GM21360 (cell line): ENCODE measurements around the gene KCNIP4.

ENCODE experiments used
- ATAC-seq: cut with Tn5 transposase; IDR thresholded peaks from one replicate; pipeline ENCODE4 v1.9.1; 2021; ENCODE audit warnings: mild to moderate bottlenecking, moderate library complexity; ENCODE audit not compliant: unreplicated experiment

The KCNIP4 gene

DNA sequence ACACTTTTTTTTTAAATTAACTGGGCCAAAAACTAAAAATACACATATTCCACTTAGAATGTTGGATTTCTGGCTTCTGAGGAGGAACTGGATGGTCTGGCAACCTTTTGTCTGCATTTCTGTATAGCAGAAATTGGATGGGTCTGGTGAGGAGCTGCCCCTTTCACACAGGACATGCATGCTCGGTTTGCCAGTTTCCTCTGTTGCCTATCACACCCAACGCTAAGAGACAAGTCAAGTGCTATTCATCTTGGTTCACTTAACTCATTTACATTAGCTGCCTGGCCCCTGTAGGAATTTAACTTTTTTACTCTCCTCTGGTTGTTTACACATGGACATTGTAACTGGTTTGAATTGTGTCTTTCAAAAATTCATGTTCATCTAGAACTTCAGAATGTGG, 1052.6 kb downstream of the KCNIP4 start:
- no peak for ATAC-seq

DNA sequence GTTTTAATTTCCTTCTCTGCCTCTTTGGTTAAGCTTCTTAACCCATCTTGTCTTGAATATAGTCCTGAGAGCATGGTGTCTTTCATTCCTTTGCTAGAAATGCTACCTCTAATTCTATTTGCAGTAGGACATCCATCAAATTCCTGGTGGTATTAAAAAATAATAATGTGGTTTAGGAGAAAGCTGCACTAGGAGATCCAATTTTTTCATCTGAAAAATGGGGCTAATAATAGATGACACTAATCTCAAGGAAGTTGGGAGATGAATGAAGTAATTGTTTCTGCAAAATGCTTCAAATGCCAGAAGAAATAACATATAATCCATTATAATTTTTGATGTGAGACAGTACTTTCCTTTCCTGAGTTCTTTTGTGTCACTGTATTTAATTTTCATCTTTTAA, 1053.4 kb downstream of the KCNIP4 start:
- no peak for ATAC-seq

DNA sequence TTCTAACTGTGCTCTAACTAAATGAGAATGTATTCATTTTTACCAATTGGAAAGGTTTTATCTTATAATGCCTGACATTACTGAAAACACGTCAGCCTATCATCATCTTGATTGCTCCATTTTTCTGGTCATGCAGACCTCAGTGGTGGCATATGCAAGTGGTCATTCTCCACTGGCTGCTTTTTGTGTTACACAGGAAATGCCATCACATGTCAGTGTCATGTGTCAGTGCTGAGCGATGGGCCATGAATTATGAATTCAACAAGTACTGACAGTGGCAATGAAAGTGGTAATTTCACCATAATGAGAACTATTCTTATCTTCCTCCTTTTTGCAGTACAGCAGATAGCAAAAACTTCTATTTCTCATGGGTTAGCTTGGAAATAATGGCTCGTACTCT, 1057.8 kb downstream of the KCNIP4 start:
- ATAC-seq, result no peak

DNA sequence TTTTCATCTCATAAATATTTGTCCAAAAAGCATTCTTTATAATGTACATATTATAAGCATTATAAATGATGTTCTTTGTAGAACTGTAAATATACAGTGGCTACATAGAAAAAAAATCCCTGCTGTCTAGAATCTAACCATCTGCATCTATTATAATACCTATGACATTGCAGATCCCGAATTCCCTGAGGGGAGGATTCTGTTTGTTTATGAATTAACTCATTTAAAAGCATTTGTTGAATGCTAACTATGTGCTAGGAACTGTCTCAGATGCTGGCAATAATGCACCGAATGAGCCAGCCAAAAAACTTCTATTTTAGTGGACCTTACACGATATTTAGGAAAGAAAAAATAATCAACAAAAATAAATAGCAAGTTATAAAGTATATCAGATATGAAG, 1058.7 kb downstream of the KCNIP4 start:
- ATAC-seq, result no peak

DNA sequence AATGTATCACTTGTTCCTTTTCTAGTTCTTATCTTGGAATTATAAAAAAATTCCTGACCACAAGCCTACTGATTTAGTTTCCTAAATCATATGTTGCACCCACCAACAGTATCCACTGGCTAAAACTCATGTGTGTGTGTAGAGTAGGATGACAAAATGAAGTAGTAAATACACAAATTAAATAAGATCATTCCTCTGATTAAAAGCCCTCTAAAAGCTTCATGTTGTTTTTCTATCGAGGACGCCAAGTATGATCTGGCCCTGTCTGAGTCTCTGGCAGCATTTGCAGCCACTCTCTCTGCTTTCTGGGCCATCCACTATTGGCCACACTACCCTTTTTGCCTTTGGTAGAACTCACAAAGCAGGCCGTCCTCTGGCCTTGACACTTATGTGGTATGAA, 1064.9 kb downstream of the KCNIP4 start:
- ATAC-seq, result no peak

DNA sequence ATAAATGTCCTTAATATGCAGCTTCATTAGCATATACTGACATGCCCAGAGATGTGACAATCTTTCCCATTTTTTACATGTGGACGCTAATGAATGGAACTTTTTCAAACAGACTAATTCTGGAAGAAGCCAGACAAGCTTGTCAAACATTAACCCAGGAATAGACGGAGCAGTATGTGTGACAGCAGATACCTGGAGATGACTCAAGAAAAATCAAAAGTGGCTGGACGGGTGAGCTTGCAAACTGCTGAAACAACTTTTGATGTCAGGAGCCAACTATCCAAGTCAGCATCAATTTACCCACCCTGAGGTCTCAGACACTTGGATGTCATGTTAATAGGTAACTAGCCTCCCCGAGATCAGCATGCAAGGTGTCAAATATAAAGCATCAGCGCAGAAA, 1065.3 kb downstream of the KCNIP4 start:
- ATAC-seq, result no peak

DNA sequence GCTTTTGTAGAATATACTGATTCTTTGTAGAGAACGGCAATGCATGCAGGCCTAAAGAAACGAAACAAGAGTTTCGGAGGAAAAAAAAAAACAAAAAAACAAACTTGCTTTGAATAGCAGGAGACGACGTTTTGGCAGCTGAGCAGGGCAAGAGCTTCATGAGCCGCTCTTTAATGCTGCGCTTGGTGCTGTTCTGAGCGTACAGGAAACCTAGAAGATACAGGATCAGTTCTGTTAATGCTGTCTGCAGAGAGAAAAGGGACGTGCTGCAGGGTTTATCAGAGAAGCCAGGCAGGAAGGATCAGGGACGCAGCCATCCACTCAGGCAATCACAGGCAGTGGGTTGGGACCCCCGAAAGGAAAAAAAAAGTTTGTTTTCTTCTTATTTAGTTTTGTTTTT, 1066.1 kb downstream of the KCNIP4 start:
- no peak for ATAC-seq

DNA sequence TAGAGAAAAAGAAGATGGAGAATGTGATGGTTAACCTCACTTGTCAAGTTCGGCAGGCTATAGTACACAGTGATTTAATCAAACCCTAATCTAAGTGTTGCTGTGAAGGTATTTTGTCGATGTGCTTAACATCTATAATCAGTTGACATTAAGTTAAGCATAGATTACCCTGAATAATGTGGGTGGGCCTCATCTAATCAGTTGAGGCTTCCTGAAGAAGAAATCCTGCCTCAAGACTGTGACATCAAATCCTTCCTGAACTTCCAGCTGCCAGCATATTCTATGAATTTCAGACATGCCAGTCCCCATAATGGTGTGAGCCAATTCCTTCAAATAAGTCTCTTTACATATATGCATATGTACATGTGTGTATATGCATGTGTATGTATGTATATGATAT, 1066.9 kb downstream of the KCNIP4 start:
- no peak for ATAC-seq

DNA sequence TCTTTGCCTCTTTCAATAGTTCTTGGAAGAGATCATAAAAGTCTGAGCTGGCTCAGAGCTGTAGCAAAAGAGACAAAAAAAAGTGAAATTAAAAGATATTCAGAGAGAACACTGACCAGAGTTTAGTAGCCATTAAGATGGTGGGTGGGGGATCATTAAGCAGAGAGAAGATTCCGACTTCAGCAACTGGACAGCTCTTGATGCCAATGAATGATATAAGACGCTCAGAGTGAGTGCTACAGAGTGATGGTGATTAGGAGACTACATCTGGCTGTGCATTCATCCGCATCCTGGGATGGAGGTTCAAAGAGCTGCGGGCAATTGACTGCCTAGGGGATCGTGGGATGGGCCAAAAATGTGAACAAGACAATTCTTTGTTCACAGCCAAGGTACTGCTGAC, 1069.8 kb downstream of the KCNIP4 start:
- no peak for ATAC-seq

DNA sequence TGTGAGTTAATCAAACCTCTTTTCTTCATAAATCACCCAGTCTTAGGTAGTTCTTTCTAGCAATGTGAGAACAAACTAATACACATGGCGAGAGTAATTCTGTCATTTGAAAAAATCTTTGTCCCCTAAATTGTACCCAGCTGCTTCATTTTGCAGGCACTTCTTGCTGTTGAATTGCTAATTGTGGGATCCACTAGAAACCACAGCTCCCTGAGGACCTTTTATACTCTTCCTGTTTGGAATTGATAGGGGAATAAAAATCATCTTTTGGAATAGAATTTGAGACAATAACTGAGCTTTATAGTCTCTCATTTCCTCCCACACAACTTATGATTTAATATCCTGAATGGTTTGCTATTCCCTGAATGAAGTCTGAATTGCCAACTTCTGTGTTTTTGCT, 1078.1 kb downstream of the KCNIP4 start:
- ATAC-seq, result no peak

DNA sequence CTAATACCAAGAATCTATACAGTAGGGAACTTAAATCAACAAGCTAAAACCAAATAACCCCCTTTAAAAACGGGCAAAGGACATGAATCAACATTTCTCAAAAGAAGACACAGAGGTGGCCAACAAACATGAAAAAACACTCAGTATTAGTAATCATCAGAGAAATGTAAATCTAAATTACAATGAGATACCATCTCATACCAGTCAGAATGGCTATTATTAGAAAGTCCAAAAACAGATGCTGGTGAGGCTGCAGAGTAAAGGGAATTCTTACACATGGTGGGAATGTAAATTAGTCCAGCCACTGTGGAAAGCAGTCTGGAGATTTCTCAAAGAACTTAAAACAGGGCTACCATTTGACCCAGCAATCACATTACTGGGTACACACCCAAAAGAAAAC, 1080.5 kb downstream of the KCNIP4 start:
- ATAC-seq, result no peak

DNA sequence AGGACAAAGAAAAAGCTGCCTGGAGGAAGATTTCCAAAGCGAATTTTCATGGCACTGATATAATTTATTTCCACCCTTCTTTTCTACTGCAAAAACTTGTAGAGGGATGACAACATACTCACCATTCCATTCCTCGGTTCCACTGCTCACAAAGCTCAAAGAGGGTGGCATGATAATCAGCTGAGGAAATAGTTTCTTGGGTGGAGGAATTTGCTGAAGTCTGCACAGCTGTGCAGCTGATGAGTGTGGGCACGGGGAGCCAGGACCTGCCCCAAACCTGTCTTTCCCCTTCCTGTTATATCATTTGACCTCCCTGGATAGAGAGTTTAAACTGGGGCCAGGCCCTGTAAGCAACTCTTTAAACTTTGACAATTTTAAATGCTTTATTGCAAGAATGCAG, 1087.7 kb downstream of the KCNIP4 start:
- no peak for ATAC-seq

DNA sequence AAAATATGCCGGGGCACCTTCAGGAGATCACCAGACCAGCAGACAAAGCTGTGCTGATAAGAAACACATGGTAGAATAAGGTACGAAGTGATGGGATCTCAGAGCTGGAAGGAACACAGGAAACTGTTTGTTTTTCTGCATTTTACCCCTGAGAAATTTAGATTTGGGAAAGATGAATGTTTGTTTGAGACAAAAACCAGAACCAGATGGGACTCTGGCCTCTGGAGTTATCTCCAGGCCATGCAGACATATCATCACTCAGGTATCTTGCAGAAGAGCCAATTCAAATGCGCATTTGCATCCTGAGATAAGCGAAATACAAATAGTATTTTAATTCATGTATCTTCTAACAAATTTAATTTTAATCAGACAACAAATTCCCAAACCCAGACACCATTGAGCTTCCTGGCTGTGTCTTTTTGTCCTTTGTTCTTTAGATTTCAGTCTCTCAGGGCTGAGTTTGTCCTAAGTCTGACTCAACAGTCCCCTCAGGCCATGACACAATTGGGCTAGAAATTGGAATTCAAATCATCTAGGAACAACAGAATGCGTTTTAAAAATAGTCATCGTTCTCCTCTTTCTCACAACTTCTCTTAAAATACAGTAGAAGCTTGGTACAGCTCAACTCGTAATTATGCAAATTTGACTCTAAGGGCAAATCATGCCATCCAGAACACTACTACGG, 1089.3 kb downstream of the KCNIP4 start:
- no peak for ATAC-seq

DNA sequence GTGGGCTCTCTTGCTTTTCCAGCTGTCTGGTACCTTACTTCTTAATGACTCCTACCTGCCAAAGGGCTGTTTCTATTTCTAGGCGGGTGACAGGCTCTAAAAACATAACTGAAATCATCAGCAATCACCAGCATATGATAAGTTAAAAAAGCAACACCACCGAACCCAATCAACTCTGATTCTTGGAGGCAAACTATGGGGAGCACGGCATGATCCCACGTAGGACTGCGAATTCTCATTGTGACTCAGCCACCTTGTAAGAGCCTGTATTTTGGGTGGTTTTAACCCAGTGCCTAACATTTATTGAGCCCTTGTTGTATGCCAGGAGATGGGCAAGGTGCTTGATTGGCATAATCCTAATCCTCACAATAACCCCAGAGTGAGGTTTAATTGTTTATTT, 1091.5 kb downstream of the KCNIP4 start:
- no peak for ATAC-seq

DNA sequence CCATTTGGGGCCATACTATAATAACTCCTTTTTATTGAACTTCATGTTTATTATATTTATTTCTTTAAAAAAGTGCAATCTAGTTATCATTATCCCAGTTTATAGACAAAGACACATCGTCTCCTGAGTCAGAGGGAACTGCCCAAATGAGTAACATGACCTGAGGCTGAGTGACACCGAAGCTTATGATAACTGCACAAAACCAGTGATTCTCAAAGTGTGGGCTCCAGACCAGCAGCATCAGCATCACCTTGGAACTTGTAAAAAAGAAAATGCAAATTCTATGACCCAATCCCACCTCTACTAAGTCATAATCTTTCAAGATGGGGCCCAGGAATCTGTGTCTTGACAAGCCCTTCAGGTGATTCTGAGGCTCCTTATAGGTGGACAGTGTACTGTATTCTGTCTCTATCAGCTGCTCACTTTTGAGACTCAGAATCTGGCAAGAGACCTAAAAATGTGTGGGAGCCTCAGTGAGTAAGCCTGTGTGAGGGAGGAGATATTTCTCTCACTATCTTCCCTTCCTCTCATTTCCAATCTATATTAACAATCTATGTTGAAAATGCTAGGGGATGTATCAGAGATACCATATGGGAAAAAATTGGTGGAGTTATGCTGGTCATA, 1101.3 kb downstream of the KCNIP4 start:
- ATAC-seq, result no peak

DNA sequence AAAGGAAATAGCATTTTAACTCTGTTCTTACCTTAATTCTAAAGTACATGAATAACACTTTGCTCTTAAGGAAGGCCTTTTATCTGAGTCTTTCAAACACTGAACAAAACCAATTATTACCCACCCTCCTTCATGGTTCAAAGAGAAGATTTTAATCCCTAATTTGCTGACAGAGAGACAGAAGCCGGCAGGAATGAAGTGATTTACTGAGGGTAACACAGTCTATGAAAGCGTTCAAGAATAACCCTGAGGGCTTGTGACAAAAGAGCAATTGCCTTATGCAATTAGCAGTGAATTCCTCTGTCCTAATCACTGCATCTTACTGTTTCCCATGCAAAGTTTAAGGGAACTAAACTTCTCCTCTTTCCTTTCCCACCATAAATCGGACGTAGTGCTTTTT, 1104.3 kb downstream of the KCNIP4 start:
- no peak for ATAC-seq

DNA sequence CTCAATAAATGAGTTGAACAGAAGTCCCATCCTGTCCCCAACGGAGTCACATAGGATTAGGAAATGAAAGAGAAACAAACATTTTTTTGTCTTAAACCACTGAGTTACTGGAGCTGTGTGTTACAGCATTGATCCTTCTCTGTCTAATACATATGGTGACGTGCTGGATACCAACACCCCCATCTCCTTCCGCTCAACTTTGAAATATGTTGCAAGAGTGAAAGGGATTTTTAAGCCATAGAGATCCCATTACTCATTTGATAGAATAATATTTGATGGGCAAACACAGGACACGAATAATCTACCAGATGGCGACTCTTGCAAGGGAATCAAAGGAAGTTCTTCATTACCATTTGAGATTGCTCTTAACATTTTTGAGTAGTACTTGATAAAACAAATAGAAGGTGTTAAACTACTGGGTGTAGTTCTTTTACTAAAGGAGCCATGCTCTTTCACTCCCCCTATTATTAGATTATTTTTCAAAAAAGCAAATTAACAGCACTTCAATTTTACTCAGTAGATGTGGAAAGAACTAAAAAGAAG, 1107.9 kb downstream of the KCNIP4 start:
- no peak for ATAC-seq

DNA sequence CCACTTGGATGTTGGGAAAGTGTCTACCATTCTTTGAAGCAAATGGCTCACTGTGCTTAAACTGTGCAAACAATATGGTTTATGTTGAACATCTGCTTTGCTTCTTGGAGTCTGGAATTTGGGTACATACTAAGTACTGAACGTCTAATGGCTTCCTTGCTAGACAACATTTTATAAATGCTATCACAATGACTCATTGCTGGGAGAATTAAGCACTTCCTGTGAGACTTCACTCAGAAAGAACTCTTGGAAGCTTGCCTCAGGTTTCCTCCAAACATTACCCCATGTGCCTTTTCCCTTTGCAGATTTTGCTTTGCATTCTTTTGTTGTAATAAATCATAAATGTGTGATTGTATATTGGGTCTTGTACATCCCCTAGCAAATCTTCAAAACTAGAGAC, 1108.6 kb downstream of the KCNIP4 start:
- no peak for ATAC-seq

DNA sequence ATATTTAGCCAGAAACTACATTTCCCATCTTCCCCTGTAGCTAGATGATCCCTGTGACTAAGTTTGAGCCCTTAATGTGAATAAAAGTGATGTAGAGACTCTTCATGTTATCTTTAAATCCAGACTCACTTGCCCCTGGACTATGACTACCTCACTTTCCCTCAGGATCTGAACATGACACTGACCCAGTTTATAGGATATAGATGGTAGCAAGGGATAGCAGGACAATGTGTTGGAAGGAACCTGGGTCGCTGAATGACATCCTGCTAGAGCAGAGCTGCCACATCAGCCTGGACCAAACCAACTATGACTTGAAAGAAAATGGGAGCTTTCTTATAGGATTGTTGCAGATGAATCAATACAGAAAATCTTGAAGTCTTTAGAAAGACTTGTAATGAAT, 1110.1 kb downstream of the KCNIP4 start:
- no peak for ATAC-seq

DNA sequence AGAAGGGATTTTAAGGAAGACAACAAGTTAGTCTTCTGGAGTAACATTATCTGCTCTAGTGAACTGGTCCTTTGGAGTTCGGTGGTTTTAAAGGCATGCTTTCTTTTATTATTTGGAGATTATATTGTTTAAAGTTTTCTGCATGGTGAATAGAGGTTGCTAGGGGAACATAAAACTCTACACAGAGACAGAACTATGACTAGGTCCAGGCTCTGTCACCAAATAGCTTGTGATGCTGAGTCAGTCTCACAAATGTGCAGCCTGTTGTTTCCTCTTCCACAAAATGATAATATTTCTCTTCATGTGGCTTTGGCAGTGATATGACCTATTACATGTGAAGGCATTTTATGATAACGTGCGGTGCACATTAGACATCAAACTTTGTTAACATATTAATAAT, 1115.7 kb downstream of the KCNIP4 start:
- ATAC-seq, result no peak

DNA sequence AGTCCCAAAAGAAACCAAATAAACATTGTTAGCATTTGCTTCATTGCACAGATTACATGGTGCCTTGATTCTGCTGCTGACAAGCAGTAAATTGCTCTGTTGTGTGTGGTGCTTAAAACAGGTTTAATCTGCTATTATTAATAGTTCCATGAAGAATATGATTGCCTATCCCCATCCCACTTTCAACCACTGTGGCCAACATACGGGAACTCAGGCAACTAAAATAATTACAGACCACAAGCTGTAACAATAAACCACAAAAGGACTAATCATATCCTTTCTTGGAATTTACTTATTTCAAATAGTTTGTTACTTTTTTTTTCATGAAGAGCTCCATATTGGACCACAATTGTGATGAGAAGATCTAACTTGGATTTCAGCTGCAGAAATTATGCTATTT, 1116.8 kb downstream of the KCNIP4 start:
- ATAC-seq, result no peak

DNA sequence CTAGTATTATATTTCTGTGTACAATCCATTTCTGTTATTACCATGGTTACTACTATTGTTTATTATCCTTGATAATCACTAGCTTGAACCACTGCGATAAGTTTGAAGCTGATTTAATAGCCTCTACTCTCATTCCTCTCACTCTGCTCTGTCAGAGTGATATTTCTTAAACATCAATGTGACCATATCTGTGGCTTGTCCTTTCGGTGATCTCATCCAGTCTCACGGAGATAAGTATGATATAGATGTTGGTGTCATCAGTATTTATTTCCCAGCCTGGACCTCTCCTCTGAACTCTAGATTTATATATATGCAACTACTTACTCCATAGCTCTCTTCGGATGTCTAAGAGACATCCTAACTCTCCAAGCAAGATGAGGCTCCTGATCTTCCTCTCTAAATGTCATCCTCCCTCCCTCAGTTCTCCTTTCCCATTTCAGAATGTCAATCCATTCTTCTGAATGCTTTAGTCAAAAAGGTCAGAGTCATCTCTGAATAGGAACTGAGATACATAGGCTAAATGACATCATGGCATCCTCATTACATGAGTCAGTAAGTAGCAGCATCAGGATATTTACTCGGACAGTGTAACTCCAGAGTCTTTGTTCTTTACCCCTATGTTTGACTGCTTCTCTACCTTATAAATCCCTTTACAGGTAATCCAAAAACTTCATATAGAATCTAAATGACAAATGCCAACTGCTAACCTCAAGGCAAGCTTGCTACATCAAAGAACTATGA, 1118.8 kb downstream of the KCNIP4 start:
- no peak for ATAC-seq
